SH-SY5Y (cell line): ENCODE data around the gene NBAS.

Experiments
- GATA2 ChIP-seq: IDR thresholded peaks from 2 replicates; pipeline ENCODE4 v1.6.1; 2011; ENCODE audit warnings: mild to moderate bottlenecking, low read depth, low read length
- GATA3 ChIP-seq: IDR thresholded peaks from 2 replicates; pipeline ENCODE4 v1.6.1; 2011; ENCODE audit warnings: low read depth, mild to moderate bottlenecking, low read length, moderate library complexity

- TF ChIP-seq GATA2 (no peak), GATA3 (no peak)
Observed at GRCh38 chr2:15246870-15247269, 314.3 kb downstream of the NBAS start.
